Measurements from ENCODE around the gene P2RY1. TPM values are rescaled to one million over a fixed set of nuclear protein-coding genes. Genes with fewer than 3 reads are reported as not detected.

Gene P2RY1
- total and polyA plus RNA-seq, 2 of the 4 experiments (the other 2 are of a cell fraction), result not detected

DNA sequence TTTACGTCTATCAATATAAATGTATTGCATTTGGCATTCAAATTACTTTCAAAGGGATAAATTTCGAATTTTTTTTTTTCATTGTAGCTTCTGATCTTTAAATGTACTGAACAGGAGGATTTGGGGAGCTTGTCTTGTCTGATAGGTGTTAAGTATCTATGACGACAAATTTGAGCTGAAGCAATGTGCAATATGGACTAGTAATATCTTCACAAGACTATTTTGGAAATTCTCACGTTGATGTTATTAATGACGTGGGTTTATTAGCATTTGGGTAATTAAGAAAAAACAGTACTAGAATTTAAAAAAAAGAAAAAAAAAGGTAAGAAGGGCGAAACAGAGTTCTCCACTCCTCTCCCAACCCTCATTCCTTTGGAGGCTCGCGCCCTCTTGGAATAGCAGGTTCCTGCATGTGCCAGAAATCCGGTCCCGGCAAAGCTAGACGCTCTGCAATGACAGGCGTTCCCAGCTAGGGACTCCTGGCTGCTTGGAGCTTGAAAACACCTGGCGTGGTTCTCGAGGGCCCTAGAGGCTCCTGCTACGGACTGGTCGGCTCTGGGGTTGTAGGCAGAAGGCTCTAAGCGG, 648 bp upstream of the P2RY1 start:
- 0% methylated on average over 3 of the region's 17 CpGs; no CpG with 5 or more reads in 1 of the 2 experiments for WGBS, 2 experiments (ENCODE audit: extremely low coverage in 2 of 2, insufficient read length in 1 of 2)

More for the DNA sequence above, 648 bp upstream of the P2RY1 start:
- Histone ChIP-seq H3K18ac (ENCODE audit: low read depth, low read length) (no peak overlapping the region), H2BK5ac (ENCODE audit: low read depth, low read length, poor library complexity, severe bottlenecking) (no peak overlapping the region), H3K56ac (ENCODE audit: extremely low read depth, insufficient read depth, low read length) (no peak overlapping the region), H4K8ac (ENCODE audit: low read depth in 2 of 2, low read length in 2 of 2) (no peak overlapping the region), H3K4ac (ENCODE audit: low read depth, low read length) (no peak overlapping the region), H3K27ac (ENCODE audit: insufficient read depth, low read length) (no peak overlapping the region), H3K9me3 (ENCODE audit: control insufficient read depth, insufficient read depth, low read length) (no peaks in the 10 kb centered on the region), H4K20me1 (ENCODE audit: insufficient read depth, low read length) (no peaks in the 10 kb centered on the region), H2BK20ac (ENCODE audit: low read depth, low read length) (no peak overlapping the region), H3K9ac (ENCODE audit: low read depth, low read length) (no peak overlapping the region), H2AK9ac (replicated peaks; ENCODE audit: low read depth, low read length, poor library complexity) (no peak overlapping the region), H2AK5ac (ENCODE audit: low read depth, low read length) (no peak overlapping the region), H3K27me3 (ENCODE audit: control insufficient read depth, insufficient read depth, low read length) (peaks cover 19% of the 10 kb centered on the region), H3K4me2 (ENCODE audit: low read depth, low read length) (peak overlapping the region; percentile 83), H3K36me3 (ENCODE audit: control insufficient read depth, insufficient read depth, low read length) (no peaks in the 10 kb centered on the region), H2BK120ac (ENCODE audit: low read depth, low read length) (no peak overlapping the region), H2AFZ (replicated peaks; ENCODE audit: low read length, poor library complexity) (peak overlapping the region; percentile 92), H3K14ac (replicated peaks; ENCODE audit: low read depth, low read length) (no peak overlapping the region), H4K91ac (ENCODE audit: insufficient read depth, low read depth, low read length) (no peak overlapping the region), H3K4me3 (ENCODE audit: insufficient read depth, low read depth, low read length) (peak overlapping the region; percentile 39), H3K4me1 (ENCODE audit: control insufficient read depth, insufficient read depth, low read length) (no peaks in the 10 kb centered on the region; the same call in 1 of the 2 replicates), H3K79me1 (ENCODE audit: low read depth in 1 of 2, low read length in 2 of 2) (no peaks in the 10 kb centered on the region), H3K9me1 (ENCODE audit: insufficient read depth, low read length) (no peaks in the 10 kb centered on the region), H2BK15ac (ENCODE audit: low read depth, low read length) (no peak overlapping the region), H4K5ac (ENCODE audit: low read depth, low read length) (no peak overlapping the region), H3K23ac (ENCODE audit: low read depth, low read length) (no peak overlapping the region)
- in situ Hi-C loops (cut with MboI; ENCODE audit: low sequenced_read_pairs) (no loop called here), intact Hi-C loops (cut with micrococcal nuclease) (no loop called here), dilution Hi-C loops (cut with HindIII; ENCODE audit: low sequenced_read_pairs, unreplicated experiment) (no loop called here)
- TF ChIP-seq, protein P1, sequence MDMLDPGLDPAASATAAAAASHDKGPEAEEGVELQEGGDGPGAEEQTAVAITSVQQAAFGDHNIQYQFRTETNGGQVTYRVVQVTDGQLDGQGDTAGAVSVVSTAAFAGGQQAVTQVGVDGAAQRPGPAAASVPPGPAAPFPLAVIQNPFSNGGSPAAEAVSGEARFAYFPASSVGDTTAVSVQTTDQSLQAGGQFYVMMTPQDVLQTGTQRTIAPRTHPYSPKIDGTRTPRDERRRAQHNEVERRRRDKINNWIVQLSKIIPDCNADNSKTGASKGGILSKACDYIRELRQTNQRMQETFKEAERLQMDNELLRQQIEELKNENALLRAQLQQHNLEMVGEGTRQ (IDR thresholded peaks at IDR 0.05; ENCODE audit: low read depth, low read length), result no peak
- no peak for TF ChIP-seq NFE2L2 (IDR thresholded peaks at IDR 0.05; ENCODE audit: low read depth, low read length)
- TF ChIP-seq RAD21 (IDR thresholded peaks at IDR 0.05; ENCODE audit: low read length), result no peak
- TF ChIP-seq, protein P2, sequence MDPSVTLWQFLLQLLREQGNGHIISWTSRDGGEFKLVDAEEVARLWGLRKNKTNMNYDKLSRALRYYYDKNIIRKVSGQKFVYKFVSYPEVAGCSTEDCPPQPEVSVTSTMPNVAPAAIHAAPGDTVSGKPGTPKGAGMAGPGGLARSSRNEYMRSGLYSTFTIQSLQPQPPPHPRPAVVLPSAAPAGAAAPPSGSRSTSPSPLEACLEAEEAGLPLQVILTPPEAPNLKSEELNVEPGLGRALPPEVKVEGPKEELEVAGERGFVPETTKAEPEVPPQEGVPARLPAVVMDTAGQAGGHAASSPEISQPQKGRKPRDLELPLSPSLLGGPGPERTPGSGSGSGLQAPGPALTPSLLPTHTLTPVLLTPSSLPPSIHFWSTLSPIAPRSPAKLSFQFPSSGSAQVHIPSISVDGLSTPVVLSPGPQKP (IDR thresholded peaks at IDR 0.05; ENCODE audit: borderline replicate concordance, low read depth, low read length), result no peak
- TF ChIP-seq FOS (IDR thresholded peaks at IDR 0.05; ENCODE audit: low read depth, low read length), result no peak
- TF ChIP-seq MAZ (IDR thresholded peaks at IDR 0.05; ENCODE audit: borderline replicate concordance, low read depth, low read length), result no peak
- no peak for TF ChIP-seq MAFK (IDR thresholded peaks at IDR 0.05; ENCODE audit: low read depth, low read length)
- TF ChIP-seq BHLHE40 (IDR thresholded peaks at IDR 0.05; ENCODE audit: low read depth, low read length), result no peak
- TF ChIP-seq POLR2A (IDR thresholded peaks at IDR 0.05; ENCODE audit: low read depth, low read length), result no peak
- no peak for TF ChIP-seq SMC3 (IDR thresholded peaks at IDR 0.05; ENCODE audit: low read depth, low read length)
- no peak for TF ChIP-seq RFX5 (IDR thresholded peaks at IDR 0.05; ENCODE audit: low read depth, low read length)
- TF ChIP-seq, protein P3, sequence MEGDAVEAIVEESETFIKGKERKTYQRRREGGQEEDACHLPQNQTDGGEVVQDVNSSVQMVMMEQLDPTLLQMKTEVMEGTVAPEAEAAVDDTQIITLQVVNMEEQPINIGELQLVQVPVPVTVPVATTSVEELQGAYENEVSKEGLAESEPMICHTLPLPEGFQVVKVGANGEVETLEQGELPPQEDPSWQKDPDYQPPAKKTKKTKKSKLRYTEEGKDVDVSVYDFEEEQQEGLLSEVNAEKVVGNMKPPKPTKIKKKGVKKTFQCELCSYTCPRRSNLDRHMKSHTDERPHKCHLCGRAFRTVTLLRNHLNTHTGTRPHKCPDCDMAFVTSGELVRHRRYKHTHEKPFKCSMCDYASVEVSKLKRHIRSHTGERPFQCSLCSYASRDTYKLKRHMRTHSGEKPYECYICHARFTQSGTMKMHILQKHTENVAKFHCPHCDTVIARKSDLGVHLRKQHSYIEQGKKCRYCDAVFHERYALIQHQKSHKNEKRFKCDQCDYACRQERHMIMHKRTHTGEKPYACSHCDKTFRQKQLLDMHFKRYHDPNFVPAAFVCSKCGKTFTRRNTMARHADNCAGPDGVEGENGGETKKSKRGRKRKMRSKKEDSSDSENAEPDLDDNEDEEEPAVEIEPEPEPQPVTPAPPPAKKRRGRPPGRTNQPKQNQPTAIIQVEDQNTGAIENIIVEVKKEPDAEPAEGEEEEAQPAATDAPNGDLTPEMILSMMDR (conservative IDR thresholded peaks at IDR 0.05; ENCODE audit: low read depth, low read length), result no peak
- TF ChIP-seq CEBPB (IDR thresholded peaks at IDR 0.05; ENCODE audit: low read depth, low read length), result no peak
- ChIA-PET POLR2A (ENCODE audit: unreplicated experiment) (interaction anchor here (0.7 kb wide), 1 partner anchor 1651 kb away, joined by 4 read pairs; no protein-coding TSS in a partner anchor), CTCF (interaction anchor here (0.7 to 0.8 kb wide), 2 partner anchors 15 to 221 kb away, joined by 3 read pairs; no protein-coding TSS in a partner anchor)
- no TSS peak for BruUV-seq (replicated peaks)
- no peak for ATAC-seq (ENCODE audit: low read depth)
- DNase-seq, result no peak
